Mesendoderm (in vitro differentiated cells): ENCODE data around the gene ATP6V0D1.
"Not testable (repeated sequence)": the region's sequence is repeated elsewhere in the genome, so short reads cannot be mapped to it uniquely, and the experiment has no call there.

Experiments
- DNase-seq: peaks from one replicate; pipeline ENCODE4 v3.0.0; 2013
- H2AK5ac ChIP-seq: 2 replicates; pipeline ENCODE4 v1.6.1; 2013; ENCODE audit warnings: low read length, inconsistent platforms
- H2BK120ac ChIP-seq: 2 replicates; pipeline ENCODE4 v1.6.1; 2013; ENCODE audit warnings: low read depth, mild to moderate bottlenecking, low read length, moderate library complexity, mixed read lengths
- H2BK15ac ChIP-seq: replicated peaks from 2 replicates; pipeline ENCODE4 v1.6.1; 2013; ENCODE audit warnings: low read depth, mild to moderate bottlenecking, moderate library complexity
- H2BK5ac ChIP-seq: 2 replicates; pipeline ENCODE4 v1.6.1; 2013; ENCODE audit warnings: low read length, inconsistent platforms
- H3K18ac ChIP-seq: 2 replicates; pipeline ENCODE4 v1.6.1; 2013; ENCODE audit warnings: mild to moderate bottlenecking, low read length, mixed read lengths
- H3K23ac ChIP-seq: one replicate; pipeline ENCODE4 v1.6.1; 2013; ENCODE audit warnings: low read length
- H3K27ac ChIP-seq: 2 replicates; pipeline ENCODE4 v1.5.1; 2013; ENCODE audit warnings: low read depth, mild to moderate bottlenecking, inconsistent platforms, low read length, moderate library complexity
- H3K27me3 ChIP-seq: 2 replicates; pipeline ENCODE4 v1.6.1; 2013; ENCODE audit warnings: low read length, control low read depth, mild to moderate bottlenecking, inconsistent platforms; ENCODE audit not compliant: insufficient read depth, poor library complexity
- H3K36me3 ChIP-seq: 2 replicates; pipeline ENCODE4 v1.6.1; 2013; ENCODE audit warnings: low read length, inconsistent platforms; ENCODE audit not compliant: control insufficient read depth, insufficient read depth
- H3K4ac ChIP-seq: one replicate; pipeline ENCODE4 v1.6.1; 2013; ENCODE audit warnings: low read depth, mild to moderate bottlenecking, low read length, moderate library complexity
- H3K4me1 ChIP-seq: 2 replicates; pipeline ENCODE4 v1.6.1; 2013; ENCODE audit warnings: low read depth, low read length, inconsistent platforms; ENCODE audit not compliant: control insufficient read depth
- H3K4me2 ChIP-seq: 2 replicates; pipeline ENCODE4 v1.6.1; 2013; ENCODE audit warnings: low read length
- H3K4me3 ChIP-seq: 2 replicates; pipeline ENCODE4 v1.5.1; 2013; ENCODE audit warnings: mild to moderate bottlenecking, low read length
- H3K56ac ChIP-seq: one replicate; pipeline ENCODE4 v1.6.1; 2013; ENCODE audit warnings: low read length
- H3K79me1 ChIP-seq: 2 replicates; pipeline ENCODE4 v1.6.1; 2013; ENCODE audit warnings: low read length, inconsistent platforms
- H3K79me2 ChIP-seq: 2 replicates; pipeline ENCODE4 v1.6.1; 2013; ENCODE audit warnings: mild to moderate bottlenecking, low read length; ENCODE audit not compliant: control insufficient read depth, insufficient read depth
- H3K9ac ChIP-seq: 2 replicates; pipeline ENCODE4 v1.6.1; 2013; ENCODE audit warnings: low read length, inconsistent platforms
- H4K5ac ChIP-seq: one replicate; pipeline ENCODE4 v1.6.1; 2013; ENCODE audit warnings: low read length
- H4K8ac ChIP-seq: one replicate; pipeline ENCODE4 v1.6.1; 2013; ENCODE audit warnings: low read depth, mild to moderate bottlenecking, control low read depth, low read length, moderate library complexity
- WGBS: extraction: QIAGEN DNeasy Blood & Tissue Kit; methylation state at CpG from one replicate; pipeline ENCODE4 v1.1.7; 2013; ENCODE audit warnings: low lambda C conversion rate, missing lambda C conversion rate; ENCODE audit not compliant: insufficient coverage; ENCODE audit errors: extremely low coverage; 5-methylcytosine and 5-hydroxymethylcytosine counted together

Gene ATP6V0D1

DNA sequence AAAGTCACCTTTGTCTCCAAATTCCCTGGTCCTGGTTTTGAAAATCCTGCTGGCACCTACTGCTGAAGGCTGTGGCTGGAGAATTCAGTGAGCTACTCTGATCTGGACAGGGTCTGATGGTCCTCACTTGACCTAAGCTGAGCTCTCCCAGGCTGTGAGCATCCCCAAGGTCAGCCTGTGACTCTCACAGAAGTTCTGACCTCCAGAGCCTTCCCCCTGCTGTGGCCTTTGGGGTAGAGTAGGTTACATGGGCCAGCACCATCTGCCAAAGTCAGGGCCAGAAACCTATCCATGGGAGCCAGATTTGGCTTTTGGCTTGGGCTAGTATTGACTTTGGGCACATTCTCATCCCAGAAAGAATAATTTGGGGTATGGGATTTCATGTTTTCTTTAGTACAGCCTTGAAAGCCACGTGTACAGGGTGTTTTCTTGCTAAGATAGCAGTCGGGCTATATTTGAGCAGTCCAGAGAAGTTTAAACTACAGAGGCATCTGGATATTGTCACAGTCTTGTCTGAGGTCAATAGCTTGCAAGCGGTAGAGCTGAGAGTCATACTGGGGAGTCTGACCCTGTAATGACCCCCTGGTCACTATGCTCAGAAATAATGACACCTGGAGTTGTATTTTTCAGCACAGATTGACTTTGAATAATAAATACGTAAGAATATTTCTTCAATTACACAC lies 8.6 kb upstream of the ATP6V0D1 start:
- Histone ChIP-seq H3K27me3 (peaks cover 6% of the 10 kb centered on the region), H2BK5ac (peak overlapping the region; percentile 38), H3K27ac (no peak overlapping the region), H3K79me2 (no peaks in the 10 kb centered on the region), H2BK15ac (no peak overlapping the region), H3K56ac (peak overlapping the region; percentile 68), H3K9ac (peak overlapping the region; percentile 34), H3K23ac (no peak overlapping the region), H3K4me2 (no peak overlapping the region), H3K18ac (no peak overlapping the region), H3K4me1 (peaks cover 5% of the 10 kb centered on the region), H4K5ac (peak overlapping the region; percentile 33), H3K4me3 (no peak overlapping the region), H3K79me1 (no peaks in the 10 kb centered on the region), H3K36me3 (no peaks in the 10 kb centered on the region), H2AK5ac (peak overlapping the region; percentile 10), H3K4ac (no peak overlapping the region), H2BK120ac (no peak overlapping the region), H4K8ac (no peak overlapping the region)
- DNase-seq: peak; percentile 14
- WGBS: no CpG with 5 or more reads among the region's 4 CpGs

DNA sequence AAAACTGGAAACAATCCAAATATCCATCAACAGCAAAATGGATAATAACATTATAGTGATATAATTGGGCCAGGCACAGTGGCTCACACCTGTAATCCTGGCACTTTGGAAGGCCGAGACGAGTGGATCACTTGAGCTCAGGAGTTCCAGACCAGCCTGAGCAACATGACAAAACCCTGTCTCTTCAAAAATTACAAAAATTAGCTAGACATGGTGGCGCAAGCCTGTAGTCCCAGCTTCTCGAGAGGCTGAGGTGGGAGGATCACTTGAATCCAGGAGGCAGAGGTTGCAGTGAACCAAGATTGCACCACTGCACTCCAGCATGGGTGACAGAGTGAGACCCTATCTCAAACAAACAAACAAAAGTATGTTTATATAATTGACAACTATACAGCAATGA lies 6.6 kb upstream of the ATP6V0D1 start:
- H2BK120ac ChIP-seq, H3K56ac ChIP-seq, H3K4me3 ChIP-seq, H4K8ac ChIP-seq, H3K18ac ChIP-seq, H3K27me3 ChIP-seq, H3K79me1 ChIP-seq, DNase-seq, H3K4ac ChIP-seq, H2AK5ac ChIP-seq, H3K79me2 ChIP-seq, H4K5ac ChIP-seq, H3K36me3 ChIP-seq, H3K27ac ChIP-seq, H3K9ac ChIP-seq, H3K4me1 ChIP-seq, H2BK15ac ChIP-seq, H3K23ac ChIP-seq, H2BK5ac ChIP-seq, H3K4me2 ChIP-seq: not testable (repeated sequence)
- WGBS: no CpG with 5 or more reads among the region's 4 CpGs

DNA sequence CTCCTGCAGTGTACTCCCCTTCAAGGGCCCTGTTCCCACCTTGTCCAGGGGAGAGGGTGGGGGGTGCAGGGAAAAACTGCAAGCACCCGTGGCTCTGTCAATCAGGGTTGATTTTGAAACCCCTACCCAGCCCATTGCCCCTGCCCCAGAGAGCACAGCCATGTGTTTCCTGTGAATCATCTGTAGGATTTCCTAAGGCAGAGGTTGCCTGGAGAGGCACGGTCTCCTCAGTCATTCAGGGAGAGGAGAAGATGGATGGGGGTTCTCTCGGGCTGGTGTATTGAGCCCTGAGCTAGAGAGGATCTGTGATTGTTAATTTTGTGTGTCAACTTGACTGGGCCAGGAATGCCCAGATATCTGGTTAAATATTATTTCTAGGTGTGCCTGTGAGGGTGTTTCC lies 5.8 kb upstream of the ATP6V0D1 start:
- Histone ChIP-seq H3K27me3 (peaks cover 6% of the 10 kb centered on the region), H2BK15ac (no peak overlapping the region), H2BK120ac (no peak overlapping the region), H3K4me1 (peaks cover 5% of the 10 kb centered on the region), H3K4me3 (no peak overlapping the region), H3K79me2 (no peaks in the 10 kb centered on the region), H3K56ac (no peak overlapping the region), H3K36me3 (no peaks in the 10 kb centered on the region), H4K5ac (no peak overlapping the region), H4K8ac (no peak overlapping the region), H3K4ac (no peak overlapping the region), H3K79me1 (no peaks in the 10 kb centered on the region), H3K27ac (no peak overlapping the region), H3K23ac (no peak overlapping the region), H3K18ac (no peak overlapping the region), H2AK5ac (no peak overlapping the region), H3K9ac (no peak overlapping the region), H2BK5ac (no peak overlapping the region), H3K4me2 (no peak overlapping the region)
- DNase-seq: no peak
- WGBS: no CpG with 5 or more reads among the region's 3 CpGs

DNA sequence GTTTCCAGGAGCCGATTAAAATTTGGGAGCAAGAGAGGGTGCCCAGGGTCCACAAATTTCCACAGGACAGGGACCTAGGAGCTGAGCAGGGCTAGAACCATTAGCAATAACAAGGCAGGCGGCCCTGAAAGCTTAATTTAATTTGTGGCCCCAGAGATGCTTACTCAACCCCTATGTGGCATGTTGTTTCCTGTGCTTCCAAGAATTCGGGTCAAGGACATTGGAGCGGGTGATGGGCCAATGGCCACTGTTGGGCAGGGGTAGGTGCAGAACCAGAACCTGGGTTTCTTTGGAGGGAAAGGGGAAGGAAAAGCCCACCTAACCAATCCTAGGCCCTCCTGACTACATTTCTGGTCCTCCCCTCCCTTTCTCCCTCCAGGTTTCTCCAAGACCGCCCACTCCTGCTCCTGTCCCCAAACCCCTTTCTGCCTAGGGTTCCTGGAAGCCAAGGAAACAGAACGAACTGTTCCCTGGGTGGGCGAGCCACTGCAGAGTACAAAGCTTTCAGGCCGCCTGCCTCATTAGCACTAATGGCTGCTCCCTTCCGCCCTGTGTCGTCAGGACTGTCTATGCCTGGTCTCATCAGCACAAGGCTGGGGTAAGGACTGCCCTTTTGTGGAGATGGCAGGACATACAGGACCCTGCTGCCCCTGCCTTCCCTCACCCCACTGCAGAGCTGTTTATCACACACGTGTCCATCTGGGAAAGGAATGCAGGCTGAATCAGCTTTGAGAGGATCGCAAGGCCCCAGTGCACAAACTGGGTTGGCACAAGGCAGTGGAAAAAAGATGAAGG lies 3.0 kb upstream of the ATP6V0D1 start:
- Histone ChIP-seq H3K18ac (no peak overlapping the region), H3K4me2 (no peak overlapping the region), H3K27me3 (no peaks in the 10 kb centered on the region), H4K5ac (no peak overlapping the region), H3K4me1 (no peaks in the 10 kb centered on the region), H2BK15ac (no peak overlapping the region), H3K9ac (no peak overlapping the region), H3K79me2 (peaks cover 2% of the 10 kb centered on the region), H3K23ac (no peak overlapping the region), H3K79me1 (peaks cover 2% of the 10 kb centered on the region), H4K8ac (no peak overlapping the region), H2AK5ac (no peak overlapping the region), H3K27ac (no peak overlapping the region), H3K4ac (no peak overlapping the region), H2BK5ac (no peak overlapping the region), H3K36me3 (no peaks in the 10 kb centered on the region), H3K4me3 (no peak overlapping the region), H2BK120ac (no peak overlapping the region), H3K56ac (no peak overlapping the region)
- DNase-seq: no peak
- no CpG with 5 or more reads among the region's 12 CpGs for WGBS

DNA sequence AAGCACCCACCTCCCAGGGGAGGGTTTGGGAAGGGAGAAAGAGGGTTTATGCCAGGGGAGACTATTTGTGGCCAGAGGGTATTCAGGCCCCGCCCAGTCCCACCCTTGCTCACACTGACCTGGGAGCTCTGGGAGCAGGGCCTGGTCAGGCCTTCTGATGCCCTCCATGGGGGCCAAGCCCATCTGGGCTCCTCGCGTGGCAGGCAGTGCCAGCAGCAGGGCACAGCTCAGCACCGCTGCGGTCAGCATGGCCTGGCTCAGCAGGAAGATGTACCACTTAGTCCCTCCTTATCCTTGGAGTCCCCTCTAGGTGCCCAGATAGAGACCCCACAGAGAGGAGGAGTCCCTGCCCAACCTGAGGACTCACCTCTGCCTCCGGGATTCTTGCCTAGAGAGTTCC lies 2.2 kb upstream of the ATP6V0D1 start, which contains the start of gene AGRP:
TSS of gene AGRP (minus strand) at position 398 of the 400 bp plus-strand sequence. CDS start at position 249, 149 bp downstream.
- no peaks in the 10 kb centered on the region for H3K36me3 ChIP-seq
- H3K4ac ChIP-seq: no peak within 1 kb of the TSS
- H2AK5ac ChIP-seq: no peak within 1 kb of the TSS
- no peak within 1 kb of the TSS for H3K18ac ChIP-seq
- H3K4me3 ChIP-seq: no peak within 1 kb of the TSS
- no peak within 1 kb of the TSS for H3K23ac ChIP-seq
- H3K9ac ChIP-seq: no peak within 1 kb of the TSS
- H3K79me2 ChIP-seq: peaks cover 4% of the 10 kb centered on the region
- no peak within 1 kb of the TSS for H4K5ac ChIP-seq
- H3K79me1 ChIP-seq: peaks cover 5% of the 10 kb centered on the region
- no peaks in the 10 kb centered on the region for H3K27me3 ChIP-seq
- whole genome bisulfite sequencing: no CpG with 5 or more reads among the region's 6 CpGs
- no peak within 1 kb of the TSS for H3K56ac ChIP-seq
- H3K4me2 ChIP-seq: no peak within 1 kb of the TSS
- DNase-seq: no peak
- H2BK15ac ChIP-seq: no peak within 1 kb of the TSS
- no peak within 1 kb of the TSS for H2BK5ac ChIP-seq
- no peak within 1 kb of the TSS for H4K8ac ChIP-seq
- H3K27ac ChIP-seq: no peak within 1 kb of the TSS
- H2BK120ac ChIP-seq: no peak within 1 kb of the TSS
- no peaks in the 10 kb centered on the region for H3K4me1 ChIP-seq
